H1 (cell line): ENCODE measurements around the gene ADGRB2. TPM values are rescaled to one million over a fixed set of nuclear protein-coding genes. Genes with fewer than 3 reads are reported as not detected.
A peak's percentile ranks its signal among the peaks of the same experiment; 100 is the strongest.

Experiments used
- CTCF ChIA-PET: fragments of 300-600 bp; sonication (Branson Sonifier 250); formaldehyde crosslinking; loops from one replicate; lab custom pipeline; 2021; ENCODE audit not compliant: partially characterized antibody; lab: Charles Lee
- POLR2A ChIA-PET: fragments of 300-600 bp; sonication (Branson Sonifier 250); formaldehyde crosslinking; loops from one replicate; lab custom pipeline; 2021; ENCODE audit warnings: inconsistent platforms; ENCODE audit not compliant: partially characterized antibody; lab: Charles Lee
- DNase-seq, 2 experiments: peaks; one replicate each; pipeline versions ENCODE4 v3.0.0 to v3.0.0-alpha.2; 2010 to 2022; ENCODE audit warnings: low spot score in 2 of 2, low read depth in 1 of 2, mixed read lengths in 1 of 2
- FAIRE-seq: peaks from 2 replicates; lab custom pipeline; 2011; peaks lifted over from hg19 to GRCh38; lab: Jason Lieb, UNC
- H2AFZ ChIP-seq: 2 replicates; pipeline ENCODE4 v1.8.1; 2012; ENCODE audit warnings: low read length, inconsistent platforms
- H2AK5ac ChIP-seq: 2 replicates; pipeline ENCODE4 v1.6.1; 2013; ENCODE audit warnings: low read depth, low read length
- H2BK120ac ChIP-seq: replicated peaks from 2 replicates; pipeline ENCODE3; 2013; ENCODE audit warnings: low read depth, low read length, inconsistent platforms
- H2BK12ac ChIP-seq: 2 replicates; pipeline ENCODE4 v1.6.1; 2013; ENCODE audit warnings: low read depth, low read length
- H2BK15ac ChIP-seq: 2 replicates; pipeline ENCODE4 v1.6.1; 2013; ENCODE audit warnings: low read length
- H2BK20ac ChIP-seq: 2 replicates; pipeline ENCODE4 v1.6.1; 2013; ENCODE audit warnings: low read length
- H2BK5ac ChIP-seq: 2 replicates; pipeline ENCODE4 v1.6.1; 2013; ENCODE audit warnings: low read depth, low read length
- H3K14ac ChIP-seq: 2 replicates; pipeline ENCODE4 v1.6.1; 2013; ENCODE audit warnings: inconsistent platforms; ENCODE audit not compliant: insufficient read length
- H3K18ac ChIP-seq: 2 replicates; pipeline ENCODE4 v1.6.1; 2013; ENCODE audit warnings: low read length; ENCODE audit errors: extremely low read depth
- H3K23ac ChIP-seq: 2 replicates; pipeline ENCODE4 v1.6.1; 2013; ENCODE audit warnings: inconsistent platforms; ENCODE audit not compliant: insufficient read length
- H3K23me2 ChIP-seq: 2 replicates; pipeline ENCODE4 v1.6.1; 2013; ENCODE audit warnings: low read depth, low read length
- H3K27ac ChIP-seq: 2 replicates; pipeline ENCODE4 v1.6.1; 2011; ENCODE audit warnings: low read depth, low read length, inconsistent platforms
- H3K27me3 ChIP-seq, 4 experiments: replicated peaks in 1 of 4; 1 replicate in 1 of 4; 2 replicates in 3 of 4; pipeline versions ENCODE4 v1.6.1 to v1.8.1; 2011 to 2013; ENCODE audit warnings: low read length in 3 of 4, mild to moderate bottlenecking in 3 of 4, inconsistent platforms in 2 of 4, mixed read lengths in 2 of 4, moderate library complexity in 1 of 4; ENCODE audit not compliant: control insufficient read depth in 3 of 4, insufficient read depth in 3 of 4; ENCODE audit errors: extremely low read depth in 1 of 4
- H3K36me3 ChIP-seq, 4 experiments: 2 replicates each; pipeline versions ENCODE4 v1.6.1 to v1.8.1; 2011 to 2013; ENCODE audit warnings: mild to moderate bottlenecking in 4 of 4, low read length in 3 of 4, moderate library complexity in 2 of 4, control low read depth in 1 of 4, inconsistent platforms in 1 of 4; ENCODE audit not compliant: insufficient read depth in 4 of 4, control insufficient read depth in 2 of 4
- H3K4ac ChIP-seq: replicated peaks from 2 replicates; pipeline ENCODE3; 2013; ENCODE audit warnings: low read length, low read depth, mixed read lengths, inconsistent platforms; ENCODE audit not compliant: insufficient read length
- H3K4me1 ChIP-seq, 4 experiments: replicated peaks in 1 of 4; 1 replicate in 1 of 4; 2 replicates in 3 of 4; pipeline versions ENCODE4 v1.6.1 to v1.8.1; 2011 to 2013; ENCODE audit warnings: low read length in 3 of 4, inconsistent platforms in 2 of 4, mixed read lengths in 1 of 4; ENCODE audit not compliant: insufficient read depth in 4 of 4, control insufficient read depth in 3 of 4
- H3K4me2 ChIP-seq, 2 experiments: 2 replicates each; pipeline versions ENCODE4 v1.6.1 to v1.8.1; 2011 to 2013; ENCODE audit warnings: low read depth in 2 of 2, low read length in 2 of 2, control low read depth in 1 of 2, inconsistent platforms in 1 of 2, mild to moderate bottlenecking in 1 of 2; ENCODE audit not compliant: insufficient read depth in 1 of 2
- H3K4me3 ChIP-seq, 4 experiments: fragments of 200-600, 300-600 bp in 1 of 4; sonication (generic), shearing (Covaris generic), sonication (Bioruptor Twin) in 1 of 4; 2 replicates each; pipeline versions ENCODE4 v1.5.1 to v1.8.1; 2011 to 2016; ENCODE audit warnings: low read length in 4 of 4, low read depth in 3 of 4, control low read depth in 2 of 4, inconsistent platforms in 2 of 4, mild to moderate bottlenecking in 2 of 4, mixed read lengths in 1 of 4, moderate library complexity in 1 of 4; ENCODE audit not compliant: insufficient read depth in 2 of 4; ENCODE audit errors: extremely low read depth in 1 of 4
- H3K56ac ChIP-seq: replicated peaks from 2 replicates; pipeline ENCODE3; 2013; ENCODE audit warnings: low read depth, mild to moderate bottlenecking, mixed read lengths, low read length, inconsistent platforms; ENCODE audit not compliant: insufficient read length
- H3K79me1 ChIP-seq: 2 replicates; pipeline ENCODE4 v1.6.1; 2013; ENCODE audit warnings: low read depth, low read length, control low read depth
- H3K79me2 ChIP-seq, 2 experiments: 2 replicates each; pipeline versions ENCODE4 v1.6.1 to v1.8.1; 2012 to 2013; ENCODE audit warnings: low read length in 2 of 2, mild to moderate bottlenecking in 2 of 2, inconsistent platforms in 1 of 2; ENCODE audit not compliant: insufficient read depth in 2 of 2, control insufficient read depth in 1 of 2
- H3K9ac ChIP-seq, 4 experiments: replicated peaks in 1 of 4; 1 replicate in 1 of 4; 2 replicates in 3 of 4; pipeline versions ENCODE4 v1.6.1 to v1.8.1; 2011 to 2013; ENCODE audit warnings: low read depth in 3 of 4, low read length in 3 of 4, control low read depth in 2 of 4, mild to moderate bottlenecking in 2 of 4, moderate library complexity in 2 of 4, inconsistent platforms in 1 of 4; ENCODE audit errors: extremely low read depth in 1 of 4
- H3K9me3 ChIP-seq, 2 experiments: 2 replicates each; pipeline versions ENCODE4 v1.6.1 to v1.8.1; 2012 to 2013; ENCODE audit warnings: mild to moderate bottlenecking in 2 of 2, moderate library complexity in 2 of 2, control low read depth in 1 of 2, inconsistent platforms in 1 of 2, low read depth in 1 of 2, low read length in 1 of 2, mixed read lengths in 1 of 2; ENCODE audit not compliant: insufficient read depth in 2 of 2
- H4K20me1 ChIP-seq, 2 experiments: replicated peaks in 1 of 2; 2 replicates each; pipeline versions ENCODE3 to v1.8.1; 2011 to 2013; ENCODE audit warnings: inconsistent platforms in 2 of 2, low read length in 2 of 2, mild to moderate bottlenecking in 1 of 2; ENCODE audit not compliant: insufficient read depth in 2 of 2, control insufficient read depth in 1 of 2
- H4K5ac ChIP-seq: 2 replicates; pipeline ENCODE4 v1.6.1; 2013; ENCODE audit warnings: low read length, low read depth, mixed read lengths, inconsistent platforms; ENCODE audit not compliant: insufficient read length
- H4K8ac ChIP-seq: 2 replicates; pipeline ENCODE4 v1.8.0; 2013; ENCODE audit warnings: mild to moderate bottlenecking, moderate library complexity, low read length, inconsistent platforms; ENCODE audit not compliant: insufficient read depth; ENCODE audit errors: extremely low read depth
- H4K91ac ChIP-seq: replicated peaks from 2 replicates; pipeline ENCODE3; 2013; ENCODE audit warnings: low read length, mixed read lengths, inconsistent platforms; ENCODE audit not compliant: insufficient read length
- CBX5 ChIP-seq: fragments of 300-800, 300-1000 bp; sonication (generic); IDR thresholded peaks from 2 replicates; pipeline ENCODE4 v1.7.1; 2016; ENCODE audit warnings: antibody characterized with exemption, low read length, low read depth
- GABPA ChIP-seq: IDR thresholded peaks from 2 replicates; pipeline ENCODE4 v1.6.1; 2011; ENCODE audit warnings: mild to moderate bottlenecking, low read length, moderate library complexity, borderline replicate concordance; ENCODE audit not compliant: insufficient read depth
- MAFK ChIP-seq: IDR thresholded peaks from 2 replicates; pipeline ENCODE4 v1.6.1; 2012; ENCODE audit warnings: low read depth, mild to moderate bottlenecking, improper control_type of control experiment, low read length
- PHF8 ChIP-seq: fragments of 200-600 bp; sonication (generic); conservative IDR thresholded peaks from 2 replicates; pipeline ENCODE4 v1.7.1; 2012; ENCODE audit warnings: low read depth, mild to moderate bottlenecking, inconsistent platforms, low read length, moderate library complexity
- RXRA ChIP-seq: IDR thresholded peaks from 2 replicates; pipeline ENCODE4 v1.6.1; 2011; ENCODE audit warnings: low read depth, mild to moderate bottlenecking, low read length, moderate library complexity; ENCODE audit not compliant: insufficient read depth
- SRF ChIP-seq: IDR thresholded peaks from 2 replicates; pipeline ENCODE4 v1.6.1; 2011; ENCODE audit warnings: mild to moderate bottlenecking, low read depth, low read length, moderate library complexity
- TAF7 ChIP-seq: optimal IDR thresholded peaks from 2 replicates; pipeline ENCODE3; 2011; ENCODE audit warnings: low read depth, mild to moderate bottlenecking, inconsistent platforms, low read length, moderate library complexity, borderline replicate concordance
- TBP ChIP-seq: IDR thresholded peaks from 2 replicates; pipeline ENCODE4 v1.6.1; 2011; ENCODE audit warnings: low read depth, low read length, improper control_type of control experiment
- TCF12 ChIP-seq: IDR thresholded peaks from 2 replicates; pipeline ENCODE4 v1.6.1; 2011; ENCODE audit warnings: low read depth, mild to moderate bottlenecking, low read length
- YY1 ChIP-seq: IDR thresholded peaks from 2 replicates; pipeline ENCODE4 v1.6.1; 2011; ENCODE audit warnings: low read depth, mild to moderate bottlenecking, low read length
- ZNF274 ChIP-seq: IDR thresholded peaks from 2 replicates; pipeline ENCODE4 v1.7.0; 2012; ENCODE audit warnings: low read length, borderline replicate concordance; ENCODE audit errors: extremely low read depth
- WGBS, 2 experiments: shearing (Covaris generic) in 1 of 2; methylation state at CpG; one replicate each; pipeline versions ENCODE4 v1.1.6 to v1.1.7; 2013 to 2015; ENCODE audit warnings: low lambda C conversion rate in 2 of 2, mixed read lengths in 2 of 2, inconsistent platforms in 1 of 2, low coverage in 1 of 2, missing lambda C conversion rate in 1 of 2; ENCODE audit not compliant: insufficient replicate concordance in 2 of 2, insufficient coverage in 1 of 2, insufficient read length in 1 of 2; ENCODE audit errors: extremely low coverage in 1 of 2, missing lambda C conversion rate in 1 of 2; 5-methylcytosine and 5-hydroxymethylcytosine counted together
- polyA plus RNA-seq, 7 experiments: library from polyadenylated mRNA; depleted of rRNA in 3 of 7; stranded (reverse) in 5 of 7; unstranded in 2 of 7; fragments of >200 nt in 5 of 7; fragments of 200-250 nt in 2 of 7; gene quantifications; 1 replicate in 5 of 7; 2 replicates in 1 of 7; 4 replicates in 1 of 7; pipeline versions ENCODE4 v1.2.1 to v1.2.3, GENCODE V29; 2011 to 2013; ENCODE audit warnings: missing spikeins in 2 of 7, mixed read lengths in 2 of 7
- total RNA-seq: library from RNA; stranded (reverse); fragmentation: NEBNext Ultra II Directional; extraction: Animal tissue kit (Norgen Biotek cat#: 25700); gene quantifications from 2 replicates; pipeline ENCODE4 v1.2.1, GENCODE V29; 2021
- TF ChIP-seq, protein P1 (sequence below): IDR thresholded peaks from 2 replicates; pipeline ENCODE4 v1.6.1; 2012; ENCODE audit warnings: inconsistent platforms

The ADGRB2 gene
- total and polyA plus RNA-seq, 2 of the 8 experiments (the other 6 are each of a cell fraction or from before 2014, with no cell fraction given): 15.6 to 26.2 TPM

DNA sequence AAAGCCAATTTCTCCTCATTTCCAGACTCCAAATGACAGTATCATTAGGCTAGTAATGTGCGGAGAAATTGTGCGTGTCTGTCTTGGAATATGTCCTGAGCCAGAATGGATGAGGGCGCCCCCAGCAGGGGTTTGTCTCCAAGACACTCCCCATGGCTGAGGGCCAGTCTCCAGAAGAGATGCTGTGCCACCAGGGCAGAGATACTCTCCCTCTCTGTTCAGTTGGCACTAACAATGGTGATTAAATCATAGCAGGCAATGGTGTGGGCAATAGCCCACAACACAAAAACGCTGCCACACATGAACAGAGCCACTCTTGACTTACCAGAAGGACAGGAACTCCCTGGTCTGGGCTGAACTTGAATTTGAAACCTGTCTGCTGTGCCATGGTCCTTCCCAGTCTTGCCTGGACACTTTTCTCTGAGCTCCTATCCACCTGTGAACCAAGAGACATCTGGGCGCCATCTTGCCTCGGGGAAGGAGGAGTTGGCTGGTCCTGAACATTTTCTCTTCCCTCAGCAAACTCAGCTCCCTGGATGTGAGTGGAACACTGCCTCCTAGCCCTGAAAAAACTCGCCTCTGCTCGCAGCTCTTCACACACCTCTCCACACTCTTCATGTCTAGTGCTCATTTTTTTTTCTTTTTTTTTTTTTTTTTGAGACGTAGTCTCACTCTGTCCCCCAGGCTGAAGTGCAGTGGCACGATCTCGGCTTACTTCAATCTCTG lies 14.8 kb upstream of the ADGRB2 start:
- H3K23me2 ChIP-seq: no peaks in the 10 kb centered on the region
- no peak overlapping the region for H3K9ac ChIP-seq
- no peak overlapping the region for H2BK120ac ChIP-seq
- H3K4me3 ChIP-seq: no peak overlapping the region
- H3K18ac ChIP-seq: no peak overlapping the region
- H2BK12ac ChIP-seq: no peak overlapping the region
- no peak overlapping the region for H2AFZ ChIP-seq
- H4K5ac ChIP-seq: no peak overlapping the region
- DNase-seq (no peak), FAIRE-seq (no peak)
- H2AK5ac ChIP-seq: no peak overlapping the region
- no peak overlapping the region for H3K4ac ChIP-seq
- no peak overlapping the region for H3K14ac ChIP-seq
- no peak overlapping the region for H4K91ac ChIP-seq
- CTCF ChIA-PET: interaction anchor here (0.7 to 3.9 kb wide), 14 partner anchors 9 to 114 kb away, joined by 3 to 18 read pairs (median 5); partner anchors contain the start of gene ADGRB2
- H3K23ac ChIP-seq: no peak overlapping the region
- H2BK5ac ChIP-seq: no peak overlapping the region
- peak overlapping the region; percentile 87 for H2BK20ac ChIP-seq
- H3K79me1 ChIP-seq: no peaks in the 10 kb centered on the region
- H2BK15ac ChIP-seq: peak overlapping the region; percentile 92; the same call in 1 of the 2 replicates
- no peak overlapping the region for H3K56ac ChIP-seq
- POLR2A ChIA-PET: interaction anchor here (1.1 to 2.2 kb wide), 5 partner anchors 10 to 30 kb away, joined by 3 to 5 read pairs (median 3); partner anchors contain the start of gene ADGRB2
- no peaks in the 10 kb centered on the region for H3K79me2 ChIP-seq
- peaks cover 1 to 14% (median 9%) of the 10 kb centered on the region in 4 experiments for H3K27me3 ChIP-seq
- H4K20me1 ChIP-seq: no peaks in the 10 kb centered on the region
- H3K9me3 ChIP-seq: no peaks in the 10 kb centered on the region
- H3K27ac ChIP-seq: no peak overlapping the region
- WGBS, 2 experiments: 80% methylated on average over 8 of the region's 11 CpGs; no CpG with 5 or more reads in 1 of the 2 experiments
- H4K8ac ChIP-seq: no peak overlapping the region
- H3K4me1 ChIP-seq: peaks cover 0 to 21% (median 18%) of the 10 kb centered on the region in 4 experiments; a peak in 6 of 7 replicates
- H3K4me2 ChIP-seq: no peak overlapping the region
- no peaks in the 10 kb centered on the region for H3K36me3 ChIP-seq
- TF ChIP-seq GABPA (no peak), SRF (no peak), PHF8 (no peak), MAFK (no peak), RXRA (no peak), TAF7 (no peak), YY1 (no peak), TCF12 (no peak), CBX5 (no peak), ZNF274 (no peak), TBP (no peak)
- TF ChIP-seq, protein P1, sequence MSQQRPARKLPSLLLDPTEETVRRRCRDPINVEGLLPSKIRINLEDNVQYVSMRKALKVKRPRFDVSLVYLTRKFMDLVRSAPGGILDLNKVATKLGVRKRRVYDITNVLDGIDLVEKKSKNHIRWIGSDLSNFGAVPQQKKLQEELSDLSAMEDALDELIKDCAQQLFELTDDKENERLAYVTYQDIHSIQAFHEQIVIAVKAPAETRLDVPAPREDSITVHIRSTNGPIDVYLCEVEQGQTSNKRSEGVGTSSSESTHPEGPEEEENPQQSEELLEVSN: no peak
